ENCODE measurements around the gene CNTN5. TPM values are rescaled to one million over a fixed set of nuclear protein-coding genes. Genes with fewer than 3 reads are reported as not detected.

CNTN5 gene
- total and polyA plus RNA-seq, 2 experiments from 2014 or later = not detected

DNA sequence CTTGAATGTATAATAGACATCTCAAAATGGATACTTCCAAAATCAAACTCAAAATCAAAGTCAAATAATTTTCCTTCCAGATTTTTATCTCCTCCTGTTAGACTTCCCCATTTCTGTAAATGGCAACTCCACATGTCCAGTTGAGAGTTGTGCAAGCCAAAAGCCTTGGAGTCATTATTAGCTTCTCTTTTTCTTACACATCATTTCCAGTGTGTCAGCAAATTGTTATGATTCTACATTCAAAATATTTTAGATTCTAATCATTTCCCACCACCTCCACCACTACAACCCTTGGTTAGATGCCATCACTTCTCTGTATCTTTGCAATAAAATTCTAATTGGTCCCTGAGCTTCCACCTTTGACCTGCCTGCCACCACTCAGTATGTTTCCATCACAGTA is 155.7 kb downstream of the CNTN5 start:
- H3K27me3 ChIP-seq (replicated peaks; ENCODE audit: insufficient read depth) = no peaks in the 10 kb centered on the region
- no peak overlapping the region for H3K4me3 ChIP-seq
- H2AFZ ChIP-seq = no peak overlapping the region
- no peaks in the 10 kb centered on the region for H3K36me3 ChIP-seq (ENCODE audit: low read depth)
- H3K4me2 ChIP-seq (ENCODE audit: unreplicated experiment) = no peak overlapping the region
- no peaks in the 10 kb centered on the region for H4K20me1 ChIP-seq (ENCODE audit: insufficient read depth)
- no peaks in the 10 kb centered on the region for H3K9me2 ChIP-seq (ENCODE audit: insufficient read depth)
- no peaks in the 10 kb centered on the region for H3K79me2 ChIP-seq (ENCODE audit: insufficient read depth)
- no peaks in the 10 kb centered on the region for H3K9me3 ChIP-seq (ENCODE audit: low read depth)
- no peak for DNase-seq
- no peak overlapping the region for H3K9ac ChIP-seq
- H3K4me1 ChIP-seq (ENCODE audit: insufficient read depth) = no peaks in the 10 kb centered on the region
- in situ Hi-C loops (cut with MboI) = no loop called here
- H3F3A ChIP-seq (ENCODE audit: insufficient read depth) = no peaks in the 10 kb centered on the region
- TF ChIP-seq EZH2phosphoT487 (IDR thresholded peaks at IDR 0.05; ENCODE audit: insufficient read depth, low read depth) (no peak), EZH2 (IDR thresholded peaks at IDR 0.05; ENCODE audit: insufficient read depth, poor library complexity, severe bottlenecking) (no peak)
- H3K27ac ChIP-seq = no peak overlapping the region

DNA sequence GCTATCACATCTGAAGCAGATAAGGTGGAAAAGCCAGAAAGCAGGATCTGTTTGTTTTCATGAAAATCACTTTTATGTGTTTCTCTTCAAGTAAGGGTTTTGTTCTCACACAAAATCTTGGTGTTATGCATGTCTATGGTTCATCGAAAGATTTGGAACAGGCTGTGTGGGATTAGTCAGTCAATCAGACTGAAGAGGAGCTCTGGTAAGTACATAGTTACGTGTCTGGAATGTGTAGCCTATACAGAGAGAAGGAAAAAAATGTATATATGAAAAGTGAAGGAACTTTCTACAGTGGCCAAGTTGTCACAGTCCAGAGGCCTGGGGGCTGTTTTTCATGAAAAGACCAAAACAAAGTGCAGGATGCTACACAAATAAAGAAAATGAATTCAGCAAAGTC is 156.7 kb downstream of the CNTN5 start:
- Histone ChIP-seq H3K4me1 (ENCODE audit: insufficient read depth) (no peaks in the 10 kb centered on the region), H3K36me3 (ENCODE audit: low read depth) (no peaks in the 10 kb centered on the region), H3K4me3 (no peak overlapping the region), H4K20me1 (ENCODE audit: insufficient read depth) (no peaks in the 10 kb centered on the region), H3K9ac (no peak overlapping the region), H3K9me2 (ENCODE audit: insufficient read depth) (no peaks in the 10 kb centered on the region), H3K9me3 (ENCODE audit: low read depth) (no peaks in the 10 kb centered on the region), H3F3A (ENCODE audit: insufficient read depth) (no peaks in the 10 kb centered on the region), H3K27me3 (replicated peaks; ENCODE audit: insufficient read depth) (no peaks in the 10 kb centered on the region), H3K79me2 (ENCODE audit: insufficient read depth) (no peaks in the 10 kb centered on the region), H2AFZ (no peak overlapping the region), H3K27ac (no peak overlapping the region), H3K4me2 (ENCODE audit: unreplicated experiment) (no peak overlapping the region)
- TF ChIP-seq EZH2 (IDR thresholded peaks at IDR 0.05; ENCODE audit: insufficient read depth, poor library complexity, severe bottlenecking) (no peak), EZH2phosphoT487 (IDR thresholded peaks at IDR 0.05; ENCODE audit: insufficient read depth, low read depth) (no peak)
- in situ Hi-C loops (cut with MboI) = no loop called here
- WGBS, 2 experiments (ENCODE audit: low coverage in 1 of 2, low lambda C conversion rate in 2 of 2, missing lambda C conversion rate in 2 of 2) = 2 to 5% methylated on average over 2 of the region's 2 CpGs
- no peak for DNase-seq

DNA sequence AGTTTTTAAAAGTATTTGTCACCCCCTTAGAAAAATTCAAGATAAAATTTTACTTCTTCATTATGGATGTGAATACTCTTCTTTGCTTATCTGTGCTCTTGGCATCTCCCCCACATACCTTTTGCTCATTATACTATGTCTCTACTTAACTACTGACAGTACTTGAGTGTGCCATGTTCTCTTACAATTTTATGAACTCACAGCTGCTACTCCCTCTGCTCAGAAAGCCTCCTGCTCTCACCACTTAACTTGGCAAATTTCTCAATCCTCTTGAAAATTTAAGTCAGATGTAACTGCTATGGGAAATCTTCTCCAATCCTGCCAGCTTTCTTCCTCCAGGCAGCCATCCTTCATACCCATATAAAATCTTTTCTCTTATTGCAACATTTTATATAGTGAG is 163.4 kb downstream of the CNTN5 start:
- Histone ChIP-seq H3F3A (ENCODE audit: insufficient read depth) (no peaks in the 10 kb centered on the region), H3K9me2 (ENCODE audit: insufficient read depth) (no peaks in the 10 kb centered on the region), H3K9me3 (ENCODE audit: low read depth) (peaks cover 2% of the 10 kb centered on the region), H3K4me1 (ENCODE audit: insufficient read depth) (no peaks in the 10 kb centered on the region), H2AFZ (no peak overlapping the region), H3K4me2 (ENCODE audit: unreplicated experiment) (no peak overlapping the region), H3K27ac (no peak overlapping the region), H3K4me3 (no peak overlapping the region), H3K9ac (no peak overlapping the region), H3K36me3 (ENCODE audit: low read depth) (no peaks in the 10 kb centered on the region), H4K20me1 (ENCODE audit: insufficient read depth) (no peaks in the 10 kb centered on the region), H3K27me3 (replicated peaks; ENCODE audit: insufficient read depth) (no peaks in the 10 kb centered on the region), H3K79me2 (ENCODE audit: insufficient read depth) (no peaks in the 10 kb centered on the region)
- in situ Hi-C loops (cut with MboI) = no loop called here
- no peak for DNase-seq
- TF ChIP-seq EZH2phosphoT487 (IDR thresholded peaks at IDR 0.05; ENCODE audit: insufficient read depth, low read depth) (no peak), EZH2 (IDR thresholded peaks at IDR 0.05; ENCODE audit: insufficient read depth, poor library complexity, severe bottlenecking) (no peak)

DNA sequence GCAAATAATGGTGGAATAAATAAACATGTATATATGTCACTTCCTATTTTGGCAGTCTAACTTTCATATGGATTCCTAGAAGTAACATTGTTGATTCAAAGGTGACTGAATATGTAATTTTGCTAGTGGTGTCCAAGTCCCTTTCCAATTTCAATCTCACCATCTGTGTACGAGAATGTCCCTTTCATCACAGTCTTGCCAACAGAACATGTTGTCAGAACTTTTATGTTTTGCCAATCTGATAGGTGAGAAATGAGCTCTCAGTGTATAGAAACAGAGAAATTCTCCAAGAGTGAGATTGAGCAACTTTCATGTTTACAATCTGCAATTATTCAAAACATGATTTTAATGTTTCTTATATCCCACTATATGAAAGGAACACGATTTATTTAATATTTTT is 167.5 kb downstream of the CNTN5 start:
- 8 to 15% methylated on average over 2 of the region's 2 CpGs for WGBS, 2 experiments (ENCODE audit: low coverage in 1 of 2, low lambda C conversion rate in 2 of 2, missing lambda C conversion rate in 2 of 2)
- no peak overlapping the region for H2AFZ ChIP-seq
- in situ Hi-C loops (cut with MboI) = no loop called here

DNA sequence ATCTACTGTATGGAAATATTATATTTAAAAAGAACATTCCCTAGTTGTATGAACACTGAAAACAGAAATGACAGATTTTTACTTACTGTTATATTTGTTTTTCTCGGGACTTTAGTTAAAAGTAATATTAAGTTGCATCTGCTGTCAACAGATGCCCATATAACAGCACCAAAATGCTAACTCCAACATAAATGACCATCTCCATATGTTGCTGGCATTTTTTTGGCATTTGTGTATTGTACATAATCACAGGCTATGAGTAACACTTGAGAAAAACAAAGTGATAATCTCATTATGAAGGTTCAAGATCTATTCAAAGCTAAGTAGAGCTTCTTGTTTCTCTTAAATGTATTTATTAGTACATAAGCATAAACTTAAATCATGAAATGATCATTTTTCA is 172.0 kb downstream of the CNTN5 start:
- no peak overlapping the region for H3K9ac ChIP-seq
- no peak overlapping the region for H3K4me2 ChIP-seq (ENCODE audit: unreplicated experiment)
- no peaks in the 10 kb centered on the region for H3K9me3 ChIP-seq (ENCODE audit: low read depth)
- H3K79me2 ChIP-seq (ENCODE audit: insufficient read depth) = no peaks in the 10 kb centered on the region
- DNase-seq = no peak
- H3K27ac ChIP-seq = no peak overlapping the region
- no peak for TF ChIP-seq EZH2phosphoT487 (IDR thresholded peaks at IDR 0.05; ENCODE audit: insufficient read depth, low read depth)
- no peak overlapping the region for H2AFZ ChIP-seq
- H3F3A ChIP-seq (ENCODE audit: insufficient read depth) = no peaks in the 10 kb centered on the region
- no peaks in the 10 kb centered on the region for H3K36me3 ChIP-seq (ENCODE audit: low read depth)
- no peaks in the 10 kb centered on the region for H3K27me3 ChIP-seq (replicated peaks; ENCODE audit: insufficient read depth)
- H3K9me2 ChIP-seq (ENCODE audit: insufficient read depth) = no peaks in the 10 kb centered on the region
- no peaks in the 10 kb centered on the region for H3K4me1 ChIP-seq (ENCODE audit: insufficient read depth)
- no peak overlapping the region for H3K4me3 ChIP-seq
- no peaks in the 10 kb centered on the region for H4K20me1 ChIP-seq (ENCODE audit: insufficient read depth)
- in situ Hi-C loops (cut with MboI) = no loop called here
- WGBS, 2 experiments (ENCODE audit: low coverage in 1 of 2, low lambda C conversion rate in 2 of 2, missing lambda C conversion rate in 2 of 2) = 9 to 26% methylated on average over 1 of the region's 1 CpG

More for the DNA sequence above, 167.5 kb downstream of the CNTN5 start:
- Histone ChIP-seq H3K79me2 (ENCODE audit: insufficient read depth) (no peaks in the 10 kb centered on the region), H3K4me2 (ENCODE audit: unreplicated experiment) (no peak overlapping the region), H4K20me1 (ENCODE audit: insufficient read depth) (no peaks in the 10 kb centered on the region), H3F3A (ENCODE audit: insufficient read depth) (no peaks in the 10 kb centered on the region), H3K9me2 (ENCODE audit: insufficient read depth) (no peaks in the 10 kb centered on the region), H3K27ac (no peak overlapping the region), H3K9ac (no peak overlapping the region), H3K36me3 (ENCODE audit: low read depth) (no peaks in the 10 kb centered on the region), H3K9me3 (ENCODE audit: low read depth) (peaks cover 2% of the 10 kb centered on the region), H3K27me3 (replicated peaks; ENCODE audit: insufficient read depth) (no peaks in the 10 kb centered on the region), H3K4me1 (ENCODE audit: insufficient read depth) (no peaks in the 10 kb centered on the region), H3K4me3 (no peak overlapping the region)
- DNase-seq = no peak
- no peak for TF ChIP-seq EZH2 (IDR thresholded peaks at IDR 0.05; ENCODE audit: insufficient read depth, poor library complexity, severe bottlenecking)
- TF ChIP-seq EZH2phosphoT487 (IDR thresholded peaks at IDR 0.05; ENCODE audit: insufficient read depth, low read depth) = no peak

Measured in GM23248 (cell line).